Caki2 (cell line): ENCODE measurements around the gene IL17REL. TPM values are rescaled to one million over a fixed set of nuclear protein-coding genes. Genes with fewer than 3 reads are reported as not detected.
"Not testable (repeated sequence)": the region's sequence is repeated elsewhere in the genome, so short reads cannot be mapped to it uniquely, and the experiment has no call there.

Source experiments
- DNase-seq: peaks from one replicate; pipeline ENCODE4 v3.0.0-alpha.2; 2015; ENCODE audit warnings: low read depth
- in situ Hi-C: cut with HindIII; loops from 2 replicates; pipeline ENCODE4 v1.10.0; 2016; ENCODE audit warnings: low sequenced_read_pairs, low pct_unique_long_range_greater_than_20kb, mixed read lengths
- total RNA-seq: library from RNA; depleted of rRNA; stranded (reverse); fragments of >200 nt; shearing (Covaris generic); gene quantifications from 2 replicates; pipeline ENCODE4 v1.2.3, GENCODE V29; 2014; ENCODE audit warnings: low replicate concordance

Gene IL17REL
- total RNA-seq, 1 experiment from 2014 or later: not detected

GRCh38 chr22:49996119-49996517 lies 16.4 kb downstream of the IL17REL start:
- DNase-seq: no peak
- in situ Hi-C loops: no loop called here

GRCh38 chr22:49995361-49996118 lies 17.0 kb downstream of the IL17REL start:
- no peak for DNase-seq
- in situ Hi-C loops: no loop called here

- no peak for DNase-seq
- in situ Hi-C loops: no loop called here
Measured at GRCh38 chr22:49995041-49995360, 17.6 kb downstream of the IL17REL start.

- in situ Hi-C loops: no loop called here
- DNase-seq: no peak
Measured at GRCh38 chr22:49994361-49995040, 18.1 kb downstream of the IL17REL start.

DNA sequence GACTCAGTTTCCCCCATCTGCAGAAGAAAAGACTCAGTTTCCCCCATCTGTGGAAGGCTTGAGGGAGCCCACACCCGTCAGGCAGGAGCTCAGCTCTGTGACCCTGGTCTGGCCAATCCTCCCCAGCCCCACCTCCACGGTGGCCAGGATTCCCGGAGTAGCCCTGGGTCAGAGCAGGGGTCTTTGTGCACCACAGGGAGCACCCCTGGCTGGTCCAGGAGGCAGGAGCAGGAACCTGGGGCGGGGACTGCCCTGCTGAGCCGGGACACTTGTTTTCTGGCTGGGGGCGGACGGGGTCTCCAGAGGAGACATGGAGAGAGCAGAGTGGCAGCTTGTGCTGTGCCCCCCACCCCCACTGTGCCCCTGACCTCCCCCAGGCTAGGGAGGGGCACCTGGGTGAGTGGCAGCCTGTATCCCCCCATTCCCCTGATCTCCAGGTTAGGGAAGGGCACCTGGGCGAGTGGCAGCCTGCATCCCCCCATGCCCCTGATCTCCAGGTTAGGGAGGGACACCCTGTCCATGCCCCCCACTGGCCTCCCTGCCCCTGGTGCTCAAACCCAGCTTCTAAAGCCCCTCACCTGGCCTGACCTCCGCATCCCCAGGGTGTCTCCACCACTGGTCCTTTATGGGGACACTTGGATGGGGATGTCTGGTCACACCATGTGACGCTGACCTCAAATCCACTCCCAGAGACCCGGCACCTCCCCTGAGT lies 18.8 kb downstream of the IL17REL start:
- no peak for DNase-seq
- in situ Hi-C loops: no loop called here

DNA sequence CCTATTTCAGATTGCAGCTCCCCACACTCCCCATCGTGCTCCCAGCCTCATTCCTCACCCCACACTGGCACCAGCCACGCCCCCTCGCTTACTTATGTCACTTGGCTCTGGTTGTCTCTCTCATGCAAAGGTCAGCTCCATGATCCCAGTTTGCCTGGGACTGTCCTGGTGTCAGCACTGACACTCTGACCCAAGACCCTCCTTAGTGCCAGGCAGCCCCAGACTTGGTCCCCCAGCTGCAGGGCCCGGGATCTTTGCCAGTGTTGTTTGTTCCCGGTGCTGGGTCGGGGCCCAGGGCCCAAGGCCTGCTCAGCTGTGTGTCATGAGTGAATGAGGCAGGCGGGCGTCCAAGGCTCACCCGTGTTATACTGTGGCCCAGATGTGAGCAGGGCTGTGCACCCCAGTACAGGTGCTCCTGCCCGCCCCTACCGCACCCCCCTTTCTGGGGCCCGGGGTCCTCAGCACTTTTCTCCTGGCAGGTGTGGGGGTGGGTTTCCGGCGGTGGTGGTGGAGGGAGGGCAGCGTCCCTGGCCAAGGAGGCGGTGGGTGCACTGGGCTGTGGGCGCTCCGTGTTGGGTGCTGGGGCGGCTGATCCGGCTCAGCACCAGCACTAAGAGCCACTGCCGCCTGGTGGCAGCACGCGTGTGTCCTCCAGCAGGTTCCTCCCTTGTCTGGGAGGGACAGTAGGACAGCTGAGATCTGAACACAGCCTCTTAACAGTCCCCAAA lies 19.5 kb downstream of the IL17REL start:
- in situ Hi-C loops: no loop called here
- DNase-seq: no peak

DNA sequence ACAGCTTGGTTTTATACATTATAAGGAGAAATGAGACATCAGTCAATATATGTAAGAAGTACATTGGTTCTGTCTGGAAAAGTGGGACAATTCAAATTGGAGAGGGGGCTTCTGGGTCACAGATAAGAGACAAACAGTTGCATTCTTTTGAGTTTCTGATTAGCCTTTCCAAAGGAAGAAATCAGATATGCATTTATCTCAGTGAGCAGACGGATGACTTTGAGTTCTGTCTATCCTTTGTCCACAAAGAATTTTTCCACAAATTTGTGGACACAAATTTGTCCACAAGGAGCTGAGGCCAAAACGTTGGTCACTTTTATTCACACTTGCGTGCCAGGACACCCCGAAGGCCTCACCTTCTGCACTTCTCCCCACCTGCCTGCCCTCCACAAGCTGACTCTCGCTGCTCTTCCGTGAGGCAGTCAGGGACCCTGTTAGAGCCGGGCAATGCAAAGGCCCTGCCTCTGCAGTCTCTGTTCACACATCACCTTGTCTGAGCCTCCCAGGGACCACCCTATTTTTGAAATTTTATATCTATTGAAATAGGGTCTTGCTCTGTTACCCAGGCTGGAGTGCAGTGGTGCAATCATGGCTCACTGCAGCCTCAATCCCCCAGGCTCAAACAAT lies 20.5 kb downstream of the IL17REL start:
- DNase-seq: no peak
- in situ Hi-C loops: no loop called here

DNA sequence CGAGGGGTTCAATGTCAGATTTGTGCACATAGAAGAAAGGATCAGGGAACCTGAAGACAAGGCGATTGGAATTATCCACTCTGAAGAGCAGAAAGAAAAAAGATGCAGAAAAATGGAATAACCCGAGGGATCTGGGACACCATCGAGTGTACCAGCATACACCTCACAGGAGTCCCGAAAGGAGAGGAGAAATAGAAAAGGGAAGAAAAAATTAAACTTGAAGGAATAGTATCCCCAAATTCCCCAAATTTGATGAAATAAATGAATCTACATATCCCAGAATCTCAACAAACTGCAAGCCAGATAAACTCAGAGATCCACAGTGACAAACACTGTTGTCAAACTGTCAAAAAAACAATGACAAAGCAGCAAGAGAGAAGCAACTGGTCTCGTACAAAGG lies 21.4 kb downstream of the IL17REL start:
- DNase-seq: no peak
- in situ Hi-C loops: no loop called here

GRCh38 chr22:49989826-49990225 lies 22.7 kb downstream of the IL17REL start:
- DNase-seq, in situ Hi-C loops: not testable (repeated sequence)

- in situ Hi-C loops: no loop called here
Measured at GRCh38 chr22:49986325-49986724, 26.2 kb downstream of the IL17REL start.

DNA sequence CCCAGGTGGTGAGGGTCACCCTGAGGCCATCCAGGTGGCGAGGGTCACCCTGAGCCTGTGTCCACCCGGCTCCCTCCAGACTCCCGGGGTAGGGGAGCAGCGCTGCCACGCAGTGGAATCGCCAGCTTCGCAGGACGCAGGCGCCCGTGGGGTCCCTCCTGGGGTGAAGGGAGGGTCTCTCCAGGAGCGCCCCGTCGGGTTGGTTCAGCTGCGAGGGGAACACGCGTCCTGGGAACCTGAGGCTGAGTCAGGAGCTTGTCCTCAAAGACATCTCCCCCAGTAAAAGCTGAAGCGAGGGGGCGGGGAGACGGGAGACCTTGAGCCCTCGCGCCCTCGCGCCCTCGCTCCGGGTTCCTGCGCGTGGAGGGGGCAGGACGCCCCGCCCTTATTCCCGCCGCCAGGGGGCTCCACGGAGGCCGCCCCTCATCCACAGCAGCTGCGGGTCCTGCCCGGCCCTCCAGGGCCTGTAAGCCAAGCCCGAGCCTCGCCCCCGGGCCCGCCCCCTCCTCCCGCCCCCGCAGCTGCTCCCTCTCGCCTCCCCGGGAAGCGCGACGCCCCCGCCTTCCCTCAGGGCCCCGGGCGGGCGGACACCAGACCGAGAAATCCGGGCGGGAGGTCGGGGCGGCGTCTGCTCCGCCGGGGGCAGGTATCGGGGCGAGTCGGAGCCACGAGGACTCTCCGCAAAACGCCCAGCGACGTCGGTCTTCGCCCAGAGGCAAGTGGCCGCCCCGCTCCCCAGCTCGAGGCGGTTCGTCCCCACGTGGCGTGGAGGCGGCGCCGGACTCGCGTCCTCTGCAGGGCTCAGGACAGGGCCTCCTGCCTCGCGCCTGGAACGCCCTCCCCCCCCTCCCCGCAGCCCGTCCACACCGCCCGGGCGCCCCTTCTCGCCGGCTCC lies 29.2 kb downstream of the IL17REL start:
- DNase-seq: no peak
- in situ Hi-C loops: no loop called here

More at GRCh38 chr22:49986325-49986724, 26.2 kb downstream of the IL17REL start:
- no peak for DNase-seq

DNA sequence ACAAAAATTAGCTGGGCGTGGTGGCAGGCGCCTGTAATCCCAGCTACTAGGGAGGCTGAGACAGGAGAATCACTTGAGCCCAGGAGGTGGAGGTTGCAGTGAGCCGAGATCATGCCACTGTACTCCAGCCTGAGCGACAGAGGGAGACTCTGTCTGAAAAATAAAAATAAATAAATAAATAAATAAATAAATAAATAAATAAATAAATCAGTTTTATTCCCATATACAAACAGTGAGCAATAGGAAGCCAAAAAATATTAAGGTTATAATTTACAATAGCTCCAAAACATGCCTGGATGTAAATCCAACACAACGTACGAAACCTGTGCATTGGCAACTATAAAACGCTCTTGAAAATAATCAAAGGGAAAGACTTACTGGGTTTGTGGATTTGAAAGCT lies 30.8 kb downstream of the IL17REL start:
- in situ Hi-C loops, DNase-seq: not testable (repeated sequence)

DNA sequence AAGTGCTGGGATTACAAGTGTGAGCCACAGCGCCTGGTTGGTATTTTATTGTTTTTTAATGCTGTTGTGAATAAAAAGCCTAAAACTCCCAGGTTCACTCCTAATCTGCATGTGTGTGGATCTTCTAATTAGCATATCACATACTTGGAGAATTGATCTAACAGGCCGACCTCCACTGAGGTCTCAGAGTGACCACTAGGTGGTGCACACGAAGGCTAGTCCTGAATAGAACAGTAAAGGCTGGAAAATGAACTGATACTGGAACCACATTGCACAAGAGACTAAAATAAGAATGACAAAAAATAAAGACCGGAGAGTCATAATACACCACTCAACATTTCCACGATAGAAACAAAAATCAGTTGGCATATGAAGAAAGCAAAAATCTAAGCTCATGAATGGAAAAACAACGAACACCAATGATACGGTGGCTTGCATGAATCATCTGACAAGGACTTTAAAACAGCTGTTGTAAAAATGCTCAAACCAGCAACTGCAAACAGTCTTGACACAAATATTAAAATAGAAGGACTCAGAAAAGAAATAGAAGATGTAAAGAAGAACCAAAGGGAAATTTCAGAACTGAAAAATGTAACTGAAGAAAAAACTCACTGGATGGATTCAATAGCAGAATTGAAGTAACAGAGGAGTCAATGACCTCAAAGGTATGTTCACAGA lies 32.8 kb downstream of the IL17REL start:
- in situ Hi-C loops: no loop called here

DNA sequence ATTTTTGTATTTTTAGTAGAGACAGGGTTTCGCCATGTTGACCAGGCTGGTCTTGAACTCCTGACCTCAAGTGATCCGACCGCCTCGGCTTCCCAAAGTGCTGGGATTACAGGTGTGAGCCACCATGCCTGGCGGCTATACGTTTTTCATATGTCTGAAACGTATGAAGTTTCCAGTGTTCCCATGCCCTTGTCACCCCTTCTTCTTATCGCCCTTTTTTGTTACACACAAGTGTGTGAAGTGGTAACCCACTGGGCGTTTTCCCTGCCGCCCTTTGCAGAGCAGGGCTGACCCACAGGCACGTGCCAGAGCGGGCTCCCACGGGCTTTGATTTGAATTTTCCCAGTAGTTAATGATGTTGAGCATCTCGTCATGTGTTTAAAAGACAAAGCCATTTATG lies 35.0 kb downstream of the IL17REL start:
- in situ Hi-C loops: no loop called here

More for the DNA sequence above, 32.8 kb downstream of the IL17REL start:
- no peak for DNase-seq

GRCh38 chr22:49976439-49977175 lies 36.0 kb downstream of the IL17REL start:
- in situ Hi-C loops: no loop called here
- no peak for DNase-seq

More for the DNA sequence above, 35.0 kb downstream of the IL17REL start:
- no peak for DNase-seq
